ENCODE data around the gene SNX14. TPM values are rescaled to one million over a fixed set of nuclear protein-coding genes. Genes with fewer than 3 reads are reported as not detected.

Gene SNX14
- polyA plus RNA-seq, 1 of the 3 experiments (the other 2 are of a cell fraction) = 40.4 TPM

GRCh38 chr6:85516168-85516567, 77.5 kb downstream of the SNX14 start (continued):
- TF ChIP-seq CTCF (IDR thresholded peaks at IDR 0.05) = no peak
- TF ChIP-seq, protein P1, sequence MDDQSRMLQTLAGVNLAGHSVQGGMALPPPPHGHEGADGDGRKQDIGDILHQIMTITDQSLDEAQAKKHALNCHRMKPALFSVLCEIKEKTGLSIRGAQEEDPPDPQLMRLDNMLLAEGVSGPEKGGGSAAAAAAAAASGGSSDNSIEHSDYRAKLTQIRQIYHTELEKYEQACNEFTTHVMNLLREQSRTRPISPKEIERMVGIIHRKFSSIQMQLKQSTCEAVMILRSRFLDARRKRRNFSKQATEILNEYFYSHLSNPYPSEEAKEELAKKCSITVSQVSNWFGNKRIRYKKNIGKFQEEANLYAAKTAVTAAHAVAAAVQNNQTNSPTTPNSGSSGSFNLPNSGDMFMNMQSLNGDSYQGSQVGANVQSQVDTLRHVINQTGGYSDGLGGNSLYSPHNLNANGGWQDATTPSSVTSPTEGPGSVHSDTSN (IDR thresholded peaks at IDR 0.05) = no peak
- TF ChIP-seq TAF1 (IDR thresholded peaks at IDR 0.05; ENCODE audit: borderline replicate concordance, low read depth, low read length) = no peak
- TF ChIP-seq JUND (IDR thresholded peaks at IDR 0.05) = no peak

DNA sequence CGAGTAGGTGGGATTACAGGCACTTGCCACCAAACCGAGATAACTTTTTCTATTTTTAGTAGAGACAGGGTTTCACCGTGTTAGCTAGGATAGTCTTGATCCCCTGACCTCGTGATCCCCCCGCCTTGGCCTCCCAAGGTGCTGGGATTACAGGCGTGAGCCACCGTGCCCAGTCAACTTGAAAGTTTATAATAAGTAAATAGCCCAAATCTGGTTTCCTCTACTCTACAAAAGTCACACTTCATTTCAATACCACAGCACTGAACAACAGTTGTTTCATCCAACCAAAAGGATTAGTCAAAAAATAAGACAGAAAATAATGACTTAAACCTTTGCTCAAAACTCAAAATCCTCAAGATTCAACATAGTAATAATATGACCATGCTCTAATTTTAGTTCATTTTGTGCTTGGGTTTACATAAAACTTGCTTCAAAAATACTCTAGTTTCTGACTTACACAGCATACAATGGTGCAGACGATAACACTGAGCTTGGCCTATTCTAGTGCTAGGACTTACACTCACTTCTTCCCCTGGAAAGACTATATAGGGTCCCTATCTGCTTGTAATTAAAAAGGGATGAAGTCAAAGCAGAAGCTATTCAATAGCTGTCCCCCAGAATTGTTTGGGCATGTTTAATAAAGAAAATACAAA, 87.1 kb downstream of the SNX14 start:
- ChIA-PET POLR2A (no interaction called here), CTCF (interaction anchor here (1.1 to 4.3 kb wide), 5 partner anchors 12 to 152 kb away, joined by 3 to 13 read pairs (median 3); no protein-coding TSS in a partner anchor)

More for the DNA sequence above, 87.1 kb downstream of the SNX14 start:
- H3K36me3 ChIP-seq (replicated peaks in 1 of 2; ENCODE audit: control insufficient read depth in 1 of 2, insufficient read depth in 2 of 2, low read length in 1 of 2) = peaks cover 54 to 72% of the 10 kb centered on the region in 2 experiments
- no peak overlapping the region for H3K9ac ChIP-seq
- WGBS (ENCODE audit: low lambda C conversion rate) = 98% methylated on average over 8 of the region's 8 CpGs
- H3K79me2 ChIP-seq (ENCODE audit: insufficient read depth) = no peaks in the 10 kb centered on the region
- TF ChIP-seq NFIC (IDR thresholded peaks at IDR 0.05; ENCODE audit: borderline replicate concordance) (no peak), CTCF (IDR thresholded peaks at IDR 0.05) (no peak), YY1 (IDR thresholded peaks at IDR 0.05; ENCODE audit: low read depth) (no peak), IRF3 (IDR thresholded peaks at IDR 0.05; ENCODE audit: low read depth, low read length) (no peak), FOSL2 (IDR thresholded peaks at IDR 0.05; ENCODE audit: borderline replicate concordance, low read depth) (no peak), RFX5 (IDR thresholded peaks at IDR 0.05; ENCODE audit: low read length) (no peak), MEF2A (IDR thresholded peaks at IDR 0.05; ENCODE audit: borderline replicate concordance, low read depth) (no peak), EZH2phosphoT487 (IDR thresholded peaks at IDR 0.05; ENCODE audit: borderline replicate concordance, low read depth) (no peak), MXI1 (IDR thresholded peaks at IDR 0.05; ENCODE audit: low read depth, low read length) (no peak), FOXM1 (IDR thresholded peaks at IDR 0.05; ENCODE audit: low read depth) (no peak), CHD2 (IDR thresholded peaks at IDR 0.05; ENCODE audit: low read length, partially characterized antibody) (no peak), ELF1 (IDR thresholded peaks at IDR 0.05) (no peak), SIN3A (IDR thresholded peaks at IDR 0.05; ENCODE audit: borderline replicate concordance, low read depth, low read length) (no peak), FOXJ3 (CRISPR knock-in tag; IDR thresholded peaks at IDR 0.05) (no peak), TAF1 (IDR thresholded peaks at IDR 0.05; ENCODE audit: borderline replicate concordance, low read depth, low read length) (no peak)
- TF ChIP-seq, protein P2, sequence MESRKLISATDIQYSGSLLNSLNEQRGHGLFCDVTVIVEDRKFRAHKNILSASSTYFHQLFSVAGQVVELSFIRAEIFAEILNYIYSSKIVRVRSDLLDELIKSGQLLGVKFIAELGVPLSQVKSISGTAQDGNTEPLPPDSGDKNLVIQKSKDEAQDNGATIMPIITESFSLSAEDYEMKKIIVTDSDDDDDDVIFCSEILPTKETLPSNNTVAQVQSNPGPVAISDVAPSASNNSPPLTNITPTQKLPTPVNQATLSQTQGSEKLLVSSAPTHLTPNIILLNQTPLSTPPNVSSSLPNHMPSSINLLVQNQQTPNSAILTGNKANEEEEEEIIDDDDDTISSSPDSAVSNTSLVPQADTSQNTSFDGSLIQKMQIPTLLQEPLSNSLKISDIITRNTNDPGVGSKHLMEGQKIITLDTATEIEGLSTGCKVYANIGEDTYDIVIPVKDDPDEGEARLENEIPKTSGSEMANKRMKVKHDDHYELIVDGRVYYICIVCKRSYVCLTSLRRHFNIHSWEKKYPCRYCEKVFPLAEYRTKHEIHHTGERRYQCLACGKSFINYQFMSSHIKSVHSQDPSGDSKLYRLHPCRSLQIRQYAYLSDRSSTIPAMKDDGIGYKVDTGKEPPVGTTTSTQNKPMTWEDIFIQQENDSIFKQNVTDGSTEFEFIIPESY (IDR thresholded peaks at IDR 0.05; ENCODE audit: borderline replicate concordance, low read depth) = no peak
- TF ChIP-seq, protein P3, sequence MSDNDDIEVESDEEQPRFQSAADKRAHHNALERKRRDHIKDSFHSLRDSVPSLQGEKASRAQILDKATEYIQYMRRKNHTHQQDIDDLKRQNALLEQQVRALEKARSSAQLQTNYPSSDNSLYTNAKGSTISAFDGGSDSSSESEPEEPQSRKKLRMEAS (IDR thresholded peaks at IDR 0.05; ENCODE audit: low read depth) = no peak
- TF ChIP-seq, protein P4, sequence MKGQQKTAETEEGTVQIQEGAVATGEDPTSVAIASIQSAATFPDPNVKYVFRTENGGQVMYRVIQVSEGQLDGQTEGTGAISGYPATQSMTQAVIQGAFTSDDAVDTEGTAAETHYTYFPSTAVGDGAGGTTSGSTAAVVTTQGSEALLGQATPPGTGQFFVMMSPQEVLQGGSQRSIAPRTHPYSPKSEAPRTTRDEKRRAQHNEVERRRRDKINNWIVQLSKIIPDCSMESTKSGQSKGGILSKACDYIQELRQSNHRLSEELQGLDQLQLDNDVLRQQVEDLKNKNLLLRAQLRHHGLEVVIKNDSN (IDR thresholded peaks at IDR 0.05; ENCODE audit: borderline replicate concordance, low read depth) = no peak
- no peaks in the 10 kb centered on the region for H3K4me1 ChIP-seq (ENCODE audit: control insufficient read depth in 1 of 2, insufficient read depth in 2 of 2, low read depth in 1 of 2, low read length in 1 of 2)
- no peaks in the 10 kb centered on the region for H3K27me3 ChIP-seq (ENCODE audit: insufficient read depth)
- no peak overlapping the region for H3K4me2 ChIP-seq
- H3F3A ChIP-seq (replicated peaks; ENCODE audit: insufficient read depth) = peaks cover 15% of the 10 kb centered on the region
- no peak overlapping the region for H2AFZ ChIP-seq (ENCODE audit: low read depth)
- H3K9me3 ChIP-seq = no peaks in the 10 kb centered on the region; the same call in 1 of the 2 replicates
- H3K9me2 ChIP-seq = no peaks in the 10 kb centered on the region
- DNase-seq = no peak
- no peaks in the 10 kb centered on the region for H4K20me1 ChIP-seq (ENCODE audit: insufficient read depth)
- H3K4me3 ChIP-seq (ENCODE audit: low read depth in 2 of 2, low read length in 1 of 2) = no peak overlapping the region
- no peak overlapping the region for H3K27ac ChIP-seq (ENCODE audit: low read depth in 2 of 2, low read length in 1 of 2)

All from SK-N-SH (cell line).